Ovary (tissue), 9 donors: ENCODE results near the gene CXorf58. TPM values are rescaled to one million over a fixed set of nuclear protein-coding genes. Genes with fewer than 3 reads are reported as not detected.

Source experiments
- DNase-seq, 5 donors: peaks; one replicate each; pipeline ENCODE4 v3.0.0-alpha.2; 2019 to 2020
- H3K27ac ChIP-seq, 2 donors: fragments of 200-600 bp; one replicate each; pipeline versions ENCODE4 v1.5.1 to v1.8.0; 2019 to 2022
- H3K27me3 ChIP-seq: fragments of 200-600 bp; one replicate; pipeline ENCODE4 v1.8.0; 2022
- H3K36me3 ChIP-seq: fragments of 200-600 bp; sonication (generic); one replicate; pipeline ENCODE4 v1.5.1; 2019
- H3K4me1 ChIP-seq: one replicate; pipeline ENCODE4 v1.8.1; 2013; ENCODE audit warnings: mild to moderate bottlenecking, moderate library complexity; ENCODE audit not compliant: insufficient read depth
- H3K4me3 ChIP-seq: fragments of 200-600 bp; sonication (generic); one replicate; pipeline ENCODE4 v1.5.1; 2017
- H3K9me3 ChIP-seq, 2 donors: fragments of 200-600 bp in 1 of 2; sonication (generic) in 1 of 2; one replicate each; pipeline versions ENCODE4 v1.5.1 to v1.8.1; 2013 to 2019; ENCODE audit warnings: mild to moderate bottlenecking in 1 of 2, moderate library complexity in 1 of 2
- CTCF ChIP-seq, 3 donors: fragments of 450-650 bp in 2 of 3; fragments of 200-600 bp in 1 of 3; IDR thresholded peaks; one replicate each; pipeline versions ENCODE4 v1.5.1 to v1.8.0; 2016 to 2022; ENCODE audit warnings: antibody characterized with exemption in 3 of 3, mild to moderate bottlenecking in 1 of 3
- EP300 ChIP-seq: sonication (generic); formaldehyde crosslinking; IDR thresholded peaks from one replicate; pipeline ENCODE4 v1.6.1; 2017; ENCODE audit warnings: antibody characterized with exemption
- POLR2A ChIP-seq: fragments of 450-650 bp; IDR thresholded peaks from one replicate; pipeline ENCODE4 v1.6.1; 2017; ENCODE audit warnings: antibody characterized with exemption, mild to moderate bottlenecking, moderate library complexity
- WGBS, 3 donors: extraction: QIAGEN DNeasy Blood & Tissue Kit in 1 of 3; methylation state at CpG; one replicate each; pipeline versions ENCODE4 v1.1.5 to v1.1.7; 2013 to 2017; 5-methylcytosine and 5-hydroxymethylcytosine counted together
- intact Hi-C, 4 donors: fragments of 100-400 bp; cut with DNase I; formaldehyde crosslinking; loops; one replicate each; pipeline versions ENCODE4 v1.11.0 to v1.15.1; 2022 to 2023
- polyA plus RNA-seq, 2 donors: library from polyadenylated mRNA; stranded (reverse); fragments of 200-250 nt in 1 of 2; fragments of 350-450 nt in 1 of 2; fragmentation: Illumina TruSeq in 1 of 2; extraction: RNeasy Lipid Tissue Mini Kit (QIAGEN cat#74804) in 1 of 2; gene quantifications; one replicate each; pipeline ENCODE4 v1.2.3, GENCODE V29; 2013 to 2014
- total RNA-seq, 7 donors: library from RNA; depleted of rRNA in 2 of 7; stranded (reverse); fragments of >200 nt in 2 of 7; fragmentation: NEBNext Ultra II Directional in 3 of 7; extraction: Animal tissue kit (Norgen Biotek cat#: 25700) in 3 of 7; gene quantifications; one replicate each; pipeline versions ENCODE4 v1.1.0 to v1.2.4, GENCODE V29; 2016 to 2023
- donor health status: DM: no; HTN: no; CAD: no; lungs with moderate emphysema.
- donor health status: DM: no; HTN: no; CAD: no.
- donor health status: Bipolar disorder and iron deficiency.
- donor health status: DM: yes; HTN: yes; CAD: no.
- donor health status: DM: no; HTN: no; CAD: no.
- donor health status: DM: yes; HTN: yes; CAD: no.

The CXorf58 gene
- total and polyA plus RNA-seq, 9 donors = 0.04 to 0.72 (median 0.22) TPM; not detected in 5

GRCh38 chrX:23884427-23885024 is 23.3 kb upstream of the CXorf58 start:
- Histone ChIP-seq H3K36me3 (no peaks in the 10 kb centered on the region), H3K4me1 (no peaks in the 10 kb centered on the region), H3K27me3 (no peaks in the 10 kb centered on the region), H3K9me3 (no peaks in the 10 kb centered on the region), H3K4me3 (no peak overlapping the region), H3K27ac (no peak overlapping the region)
- DNase-seq = no peak
- intact Hi-C loops = no loop called here
- no peak for TF ChIP-seq EP300
- TF ChIP-seq CTCF (IDR thresholded peaks at IDR 0.05) = no peak
- TF ChIP-seq POLR2A = no peak
- 68 to 72% (median 71%) methylated on average over 4 of the region's 4 CpGs for WGBS, 3 donors

- Histone ChIP-seq H3K27ac (no peak overlapping the region), H3K36me3 (no peaks in the 10 kb centered on the region), H3K4me1 (no peaks in the 10 kb centered on the region), H3K27me3 (no peaks in the 10 kb centered on the region), H3K9me3 (no peaks in the 10 kb centered on the region), H3K4me3 (no peak overlapping the region)
- WGBS, 3 donors = 47 to 57% (median 51%) methylated on average over 3 of the region's 3 CpGs
- TF ChIP-seq CTCF (IDR thresholded peaks at IDR 0.05) (no peak), EP300 (no peak), POLR2A (no peak)
- DNase-seq = no peak
- intact Hi-C loops = no loop called here
Observed at GRCh38 chrX:23885803-23886202, 22.0 kb upstream of the CXorf58 start.

- H3K4me3 ChIP-seq = no peak overlapping the region
- no peaks in the 10 kb centered on the region for H3K9me3 ChIP-seq
- no peaks in the 10 kb centered on the region for H3K27me3 ChIP-seq
- WGBS, 3 donors = 83 to 88% (median 84%) methylated on average over 6 of the region's 6 CpGs
- H3K27ac ChIP-seq = no peak overlapping the region
- no peak for TF ChIP-seq EP300
- no peak for TF ChIP-seq POLR2A
- TF ChIP-seq CTCF (IDR thresholded peaks at IDR 0.05) = no peak
- H3K4me1 ChIP-seq = no peaks in the 10 kb centered on the region
- H3K36me3 ChIP-seq = no peaks in the 10 kb centered on the region
- no peak for DNase-seq
- intact Hi-C loops = no loop called here
Observed at GRCh38 chrX:23887451-23887850, 20.4 kb upstream of the CXorf58 start.

- no peak overlapping the region for H3K4me3 ChIP-seq
- 86 to 91% (median 87%) methylated on average over 4 of the region's 4 CpGs for WGBS, 3 donors
- H3K9me3 ChIP-seq = no peaks in the 10 kb centered on the region
- TF ChIP-seq EP300 (no peak), CTCF (IDR thresholded peaks at IDR 0.05) (no peak), POLR2A (no peak)
- no peak overlapping the region for H3K27ac ChIP-seq
- no peaks in the 10 kb centered on the region for H3K27me3 ChIP-seq
- no peaks in the 10 kb centered on the region for H3K36me3 ChIP-seq
- intact Hi-C loops = no loop called here
- DNase-seq = no peak
- H3K4me1 ChIP-seq = no peaks in the 10 kb centered on the region
Observed at GRCh38 chrX:23887918-23888317, 19.9 kb upstream of the CXorf58 start.
